SKM-1 treated with dmso at 0.1 percent for 144 hours (cell line): ENCODE data around the gene PHB1.
A peak's percentile ranks its signal among the peaks of the same experiment; 100 is the strongest.
"Not testable (repeated sequence)": the region's sequence is repeated elsewhere in the genome, so short reads cannot be mapped to it uniquely, and the experiment has no call there.

ENCODE experiments used
- DNase-seq: peaks from one replicate; lab custom pipeline; 2025; ENCODE audit not compliant: unreplicated experiment; lab: John Stamatoyannopoulos, UW

PHB1 gene

GRCh38 chr17:49439673-49440571 lies 25.2 kb upstream of the PHB1 start:
- DNase-seq = no peak

- no peak for DNase-seq
These were observed 24.6 kb upstream of the PHB1 start for GRCh38 chr17:49439305-49439672.

GRCh38 chr17:49438436-49439278 lies 24.0 kb upstream of the PHB1 start:
- DNase-seq = no peak

- DNase-seq = no peak
These were observed 23.2 kb upstream of the PHB1 start for GRCh38 chr17:49437696-49438435.

- no peak for DNase-seq
These were observed 21.5 kb upstream of the PHB1 start for GRCh38 chr17:49436174-49436573.

GRCh38 chr17:49435671-49436029 lies 21.0 kb upstream of the PHB1 start:
- no peak for DNase-seq

- DNase-seq = peak; percentile 42
These were observed 20.4 kb upstream of the PHB1 start for GRCh38 chr17:49434821-49435670.

- no peak for DNase-seq
These were observed 18.5 kb upstream of the PHB1 start for GRCh38 chr17:49433000-49433694.

GRCh38 chr17:49431743-49432142 lies 17.1 kb upstream of the PHB1 start:
- DNase-seq = no peak

GRCh38 chr17:49425004-49425286 lies 10.3 kb upstream of the PHB1 start:
- no peak for DNase-seq

- DNase-seq = not testable (repeated sequence)
These were observed 9.8 kb upstream of the PHB1 start for GRCh38 chr17:49424276-49425003.

- DNase-seq = no peak
These were observed 8.0 kb upstream of the PHB1 start for GRCh38 chr17:49422714-49423113.

GRCh38 chr17:49419761-49420160 lies 5.1 kb upstream of the PHB1 start:
- DNase-seq = not testable (repeated sequence)

GRCh38 chr17:49418754-49419740 lies 4.4 kb upstream of the PHB1 start:
- DNase-seq = not testable (repeated sequence)

GRCh38 chr17:49414271-49414621 lies 436 bp downstream of the PHB1 start:
- no peak for DNase-seq

- no peak for DNase-seq
These were observed 5.6 kb downstream of the PHB1 start for GRCh38 chr17:49409066-49409465.

GRCh38 chr17:49407981-49408501 lies 6.6 kb downstream of the PHB1 start:
- peak; percentile 65 for DNase-seq

GRCh38 chr17:49407086-49407485 lies 7.6 kb downstream of the PHB1 start:
- no peak for DNase-seq
